Activated T-helper 1 cell treated with anti-CD3 and anti-CD28 coated beads, Interleukin-12 subunit alpha, Interleukin-12 subunit beta, Interleukin-2, Interleukin-4 antibody, amounts not matched to agents 30 ng/mL and 10 ng/mL and 1 ng/mL, durations not matched to agents 14 hours and 24 hours and 36 hours (primary cell): ENCODE results near the gene PDIA5. TPM values are rescaled to one million over a fixed set of nuclear protein-coding genes. Genes with fewer than 3 reads are reported as not detected.

Experiments
- DNase-seq: peaks from one replicate; pipeline ENCODE4 v3.0.0; 2021; ENCODE audit warnings: low spot score
- H3K27ac Mint-ChIP-seq: one replicate; pipeline ENCODE4 v1.8.0; 2021; ENCODE audit warnings: mild to moderate bottlenecking, mixed read lengths
- H3K27me3 Mint-ChIP-seq: one replicate; pipeline ENCODE4 v1.8.0; 2022; ENCODE audit warnings: mild to moderate bottlenecking, moderate library complexity, mixed read lengths; ENCODE audit not compliant: insufficient read depth
- H3K36me3 Mint-ChIP-seq: one replicate; pipeline ENCODE4 v1.8.0; 2021; ENCODE audit warnings: low read depth, mixed read lengths
- H3K4me1 Mint-ChIP-seq: one replicate; pipeline ENCODE4 v1.8.0; 2021; ENCODE audit warnings: low read depth, mixed read lengths
- H3K4me3 Mint-ChIP-seq: one replicate; pipeline ENCODE4 v1.8.0; 2021; ENCODE audit warnings: mild to moderate bottlenecking, moderate library complexity, mixed read lengths
- H3K9me3 Mint-ChIP-seq: one replicate; pipeline ENCODE4 v1.8.0; 2021; ENCODE audit warnings: mixed read lengths
- intact Hi-C: fragments of 100-400 bp; cut with micrococcal nuclease; formaldehyde crosslinking; loops from one replicate; pipeline ENCODE4 v1.15.1; 2024
- total RNA-seq: library from RNA; stranded (reverse); gene quantifications from 2 replicates; pipeline ENCODE4 v1.2.3, GENCODE V29; 2022

Gene PDIA5
- total RNA-seq, 1 donor from 2014 or later: 31.1 TPM

GRCh38 chr3:123123716-123124616, 57.1 kb downstream of the PDIA5 start:
- Mint-ChIP-seq H3K27me3 (no peaks in the 10 kb centered on the region), H3K4me1 (no peaks in the 10 kb centered on the region), H3K27ac (no peak overlapping the region), H3K4me3 (no peak overlapping the region), H3K9me3 (no peaks in the 10 kb centered on the region), H3K36me3 (peaks cover 38% of the 10 kb centered on the region)
- intact Hi-C loops: no loop called here
- no peak for DNase-seq

- H3K27me3 Mint-ChIP-seq: no peaks in the 10 kb centered on the region
- peaks cover 35% of the 10 kb centered on the region for H3K36me3 Mint-ChIP-seq
- intact Hi-C loops: no loop called here
- H3K4me1 Mint-ChIP-seq: no peaks in the 10 kb centered on the region
- DNase-seq: no peak
- no peak overlapping the region for H3K27ac Mint-ChIP-seq
- H3K9me3 Mint-ChIP-seq: no peaks in the 10 kb centered on the region
- H3K4me3 Mint-ChIP-seq: no peak overlapping the region
These were observed 58.1 kb downstream of the PDIA5 start for GRCh38 chr3:123124971-123125370.

DNA sequence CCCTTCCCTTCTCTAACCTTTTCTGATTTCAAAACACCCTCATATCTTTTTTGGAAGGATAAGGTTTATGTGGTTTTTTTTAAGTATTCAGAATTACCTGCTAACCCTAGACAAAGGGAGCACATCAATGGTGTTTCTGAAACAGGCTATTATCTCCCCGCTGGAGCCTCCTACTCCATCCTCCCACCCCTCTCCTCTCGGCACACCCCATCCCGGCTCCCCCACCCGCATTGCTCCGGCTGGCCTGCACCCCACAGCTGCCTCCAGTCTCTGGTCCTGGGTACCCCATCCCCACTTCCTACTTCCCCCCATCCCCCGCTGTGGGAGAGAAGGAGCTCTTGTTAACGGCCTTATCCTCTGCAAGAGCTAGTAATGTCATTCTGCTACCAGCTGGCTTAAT, 59.2 kb downstream of the PDIA5 start:
- Mint-ChIP-seq H3K4me1 (no peaks in the 10 kb centered on the region), H3K4me3 (no peak overlapping the region), H3K36me3 (peaks cover 34% of the 10 kb centered on the region), H3K27ac (no peak overlapping the region), H3K9me3 (no peaks in the 10 kb centered on the region), H3K27me3 (no peaks in the 10 kb centered on the region)
- no peak for DNase-seq
- intact Hi-C loops: no loop called here

GRCh38 chr3:123126653-123127052, 59.8 kb downstream of the PDIA5 start:
- Mint-ChIP-seq H3K27ac (no peak overlapping the region), H3K4me3 (no peak overlapping the region), H3K27me3 (no peaks in the 10 kb centered on the region), H3K4me1 (no peaks in the 10 kb centered on the region), H3K9me3 (no peaks in the 10 kb centered on the region), H3K36me3 (peaks cover 32% of the 10 kb centered on the region)
- DNase-seq: no peak
- intact Hi-C loops: no loop called here

DNA sequence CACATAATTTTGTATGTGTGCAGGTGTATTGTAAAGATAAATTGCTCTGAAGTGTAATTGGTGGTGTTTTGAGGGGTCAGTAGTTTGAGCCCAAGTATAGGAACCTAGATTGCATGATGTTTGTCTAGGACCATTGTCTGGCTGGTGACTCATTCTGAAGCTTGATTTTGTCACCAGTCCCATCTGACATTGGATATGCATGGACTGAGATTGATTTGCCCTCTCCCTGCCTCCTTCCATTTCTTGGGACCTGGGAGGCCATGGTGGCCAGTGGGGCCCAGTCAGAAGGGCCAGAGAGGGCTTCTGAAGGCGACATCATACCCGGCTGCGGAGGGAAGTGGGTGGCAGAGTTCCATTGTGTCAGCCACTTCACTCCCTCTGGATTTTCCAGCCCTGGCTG, 62.3 kb downstream of the PDIA5 start:
- Mint-ChIP-seq H3K4me1 (no peaks in the 10 kb centered on the region), H3K9me3 (no peaks in the 10 kb centered on the region), H3K27ac (no peak overlapping the region), H3K27me3 (no peaks in the 10 kb centered on the region), H3K4me3 (no peak overlapping the region), H3K36me3 (peaks cover 25% of the 10 kb centered on the region)
- DNase-seq: no peak
- intact Hi-C loops: no loop called here

GRCh38 chr3:123129532-123129931, 62.7 kb downstream of the PDIA5 start:
- H3K27me3 Mint-ChIP-seq: no peaks in the 10 kb centered on the region
- DNase-seq: no peak
- H3K4me3 Mint-ChIP-seq: no peak overlapping the region
- H3K36me3 Mint-ChIP-seq: peaks cover 26% of the 10 kb centered on the region
- no peak overlapping the region for H3K27ac Mint-ChIP-seq
- no peaks in the 10 kb centered on the region for H3K9me3 Mint-ChIP-seq
- intact Hi-C loops: no loop called here
- H3K4me1 Mint-ChIP-seq: no peaks in the 10 kb centered on the region

DNA sequence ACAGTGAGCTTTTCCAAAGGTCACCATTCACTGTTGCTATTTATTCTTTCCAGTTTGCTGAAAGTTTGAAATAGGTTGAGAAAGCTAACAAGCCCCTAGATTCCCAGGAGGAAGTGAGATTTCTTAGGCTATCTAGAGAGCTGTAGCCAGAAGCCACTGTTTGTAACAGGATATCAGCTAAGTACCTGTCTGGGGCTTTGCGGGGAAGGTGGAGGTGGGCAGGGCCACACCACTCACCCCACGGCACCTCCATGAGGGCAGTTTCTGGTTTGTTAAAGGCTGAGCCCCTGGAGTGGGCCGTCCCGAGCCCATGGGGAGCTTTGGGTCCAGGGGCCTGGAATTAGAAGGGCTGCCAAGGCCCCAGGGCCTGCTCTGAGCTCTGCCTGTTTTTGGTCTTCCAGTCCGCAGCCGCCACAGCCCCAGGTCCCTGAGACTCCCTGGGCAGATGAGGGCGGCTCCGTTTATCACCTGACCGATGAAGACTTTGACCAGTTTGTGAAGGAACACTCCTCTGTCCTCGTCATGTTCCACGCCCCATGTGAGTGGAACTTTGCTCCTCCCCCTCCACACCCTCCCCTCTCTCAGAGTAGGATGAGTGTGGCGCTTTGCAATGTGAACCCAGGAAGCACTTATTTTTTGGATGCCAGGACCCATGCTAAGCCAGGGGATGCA, 63.4 kb downstream of the PDIA5 start:
- H3K27ac Mint-ChIP-seq: no peak overlapping the region
- no peaks in the 10 kb centered on the region for H3K4me1 Mint-ChIP-seq
- H3K27me3 Mint-ChIP-seq: no peaks in the 10 kb centered on the region
- peaks cover 20% of the 10 kb centered on the region for H3K36me3 Mint-ChIP-seq
- intact Hi-C loops: no loop called here
- DNase-seq: no peak
- H3K9me3 Mint-ChIP-seq: no peaks in the 10 kb centered on the region
- no peak overlapping the region for H3K4me3 Mint-ChIP-seq

- Mint-ChIP-seq H3K27me3 (no peaks in the 10 kb centered on the region), H3K27ac (no peak overlapping the region), H3K4me1 (no peaks in the 10 kb centered on the region), H3K9me3 (no peaks in the 10 kb centered on the region), H3K36me3 (peaks cover 3% of the 10 kb centered on the region), H3K4me3 (no peak overlapping the region)
- intact Hi-C loops: no loop called here
- DNase-seq: no peak
These were observed 67.8 kb downstream of the PDIA5 start for GRCh38 chr3:123134671-123135070.

DNA sequence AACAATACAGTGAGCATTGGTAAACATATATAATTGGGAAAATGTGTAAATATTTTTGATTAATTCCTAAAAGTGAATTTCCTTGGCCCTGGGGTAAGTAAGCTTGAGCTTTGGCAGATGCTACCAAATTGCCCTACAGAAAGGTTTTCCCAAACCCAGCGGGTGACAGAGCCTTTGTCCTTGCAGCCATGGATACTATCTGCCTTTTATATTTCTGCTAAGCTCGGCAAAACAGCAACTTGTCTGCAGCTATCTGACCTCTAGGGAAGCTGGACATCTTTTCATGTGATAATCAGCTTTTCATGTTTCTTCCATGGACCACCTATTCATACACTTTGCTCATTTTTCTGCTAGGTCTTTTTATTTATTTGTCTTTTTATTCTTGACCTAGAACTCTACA, 70.2 kb downstream of the PDIA5 start:
- intact Hi-C loops: no loop called here
- DNase-seq: no peak
- no peaks in the 10 kb centered on the region for H3K9me3 Mint-ChIP-seq
- H3K27ac Mint-ChIP-seq: no peak overlapping the region
- no peaks in the 10 kb centered on the region for H3K27me3 Mint-ChIP-seq
- H3K36me3 Mint-ChIP-seq: peaks cover 5% of the 10 kb centered on the region
- no peak overlapping the region for H3K4me3 Mint-ChIP-seq
- H3K4me1 Mint-ChIP-seq: no peaks in the 10 kb centered on the region

- no peak for DNase-seq
- H3K4me1 Mint-ChIP-seq: no peaks in the 10 kb centered on the region
- H3K9me3 Mint-ChIP-seq: no peaks in the 10 kb centered on the region
- no peaks in the 10 kb centered on the region for H3K27me3 Mint-ChIP-seq
- intact Hi-C loops: no loop called here
- no peak overlapping the region for H3K4me3 Mint-ChIP-seq
- H3K27ac Mint-ChIP-seq: no peak overlapping the region
- H3K36me3 Mint-ChIP-seq: peaks cover 5% of the 10 kb centered on the region
These were observed 72.1 kb downstream of the PDIA5 start for GRCh38 chr3:123138839-123139444.

GRCh38 chr3:123139522-123139921, 72.7 kb downstream of the PDIA5 start:
- H3K27me3 Mint-ChIP-seq: no peaks in the 10 kb centered on the region

DNA sequence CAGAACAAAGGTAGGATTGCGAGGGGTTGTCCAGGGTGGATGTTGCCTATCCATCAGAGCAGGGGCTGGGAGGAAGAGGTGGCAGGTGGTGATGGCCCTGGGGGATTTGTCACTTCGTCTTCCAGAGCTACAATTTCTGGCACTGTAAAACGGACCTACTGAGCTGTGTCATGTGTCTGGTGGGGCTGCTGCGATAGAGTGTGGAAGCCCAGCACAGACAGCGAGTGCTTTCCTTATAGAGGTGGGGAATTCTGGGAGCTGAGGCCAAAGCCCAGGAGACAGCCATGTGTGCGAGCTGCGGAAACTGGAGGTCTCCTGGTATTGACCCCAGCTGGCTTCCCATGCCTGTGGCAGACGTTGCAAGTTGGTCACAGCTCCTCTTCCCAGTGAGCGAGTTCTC, 73.7 kb downstream of the PDIA5 start:
- Mint-ChIP-seq H3K36me3 (peaks cover 1% of the 10 kb centered on the region), H3K4me1 (no peaks in the 10 kb centered on the region), H3K4me3 (no peak overlapping the region), H3K27me3 (no peaks in the 10 kb centered on the region), H3K27ac (no peak overlapping the region), H3K9me3 (no peaks in the 10 kb centered on the region)
- intact Hi-C loops: no loop called here
- no peak for DNase-seq

More at GRCh38 chr3:123139522-123139921, 72.7 kb downstream of the PDIA5 start:
- Mint-ChIP-seq H3K4me3 (no peak overlapping the region), H3K36me3 (peaks cover 2% of the 10 kb centered on the region), H3K9me3 (no peaks in the 10 kb centered on the region), H3K27ac (no peak overlapping the region), H3K4me1 (no peaks in the 10 kb centered on the region)
- intact Hi-C loops: no loop called here
- DNase-seq: no peak

- intact Hi-C loops: no loop called here
- Mint-ChIP-seq H3K27ac (no peak overlapping the region), H3K9me3 (no peaks in the 10 kb centered on the region), H3K4me3 (no peak overlapping the region), H3K36me3 (peaks cover 6% of the 10 kb centered on the region), H3K4me1 (no peaks in the 10 kb centered on the region), H3K27me3 (no peaks in the 10 kb centered on the region)
- no peak for DNase-seq
These were observed 74.5 kb downstream of the PDIA5 start for GRCh38 chr3:123141276-123141675.
